MM.1S (cell line): Measurements from ENCODE around the gene SPG21.

Experiments
- DNase-seq: peaks from one replicate; pipeline ENCODE4 v3.0.0-alpha.2; 2015
- H2AFZ ChIP-seq: fragments of 300-600 bp; sonication (generic); 2 replicates; pipeline ENCODE4 v1.6.0; 2016; ENCODE audit warnings: antibody characterized with exemption, low read length
- H3F3A ChIP-seq: fragments of 300-600 bp; sonication (generic); 2 replicates; pipeline ENCODE4 v1.6.1; 2016; ENCODE audit warnings: mild to moderate bottlenecking, antibody characterized with exemption, low read length, moderate library complexity, mixed read lengths; ENCODE audit not compliant: insufficient read depth
- H3K27ac ChIP-seq: fragments of 300-600 bp; sonication (generic); 2 replicates; pipeline ENCODE4 v1.5.1; 2016; ENCODE audit warnings: mild to moderate bottlenecking, low read length
- H3K27me3 ChIP-seq: fragments of 300-600 bp; sonication (generic); replicated peaks from 2 replicates; pipeline ENCODE4 v1.6.0; 2016; ENCODE audit warnings: low read length; ENCODE audit not compliant: insufficient read depth
- H3K36me3 ChIP-seq: fragments of 300-600 bp; sonication (generic); replicated peaks from 2 replicates; pipeline ENCODE4 v1.6.1; 2016; ENCODE audit warnings: mild to moderate bottlenecking, low read length, mixed read lengths; ENCODE audit not compliant: insufficient read depth
- H3K4me1 ChIP-seq: fragments of 300-600 bp; sonication (generic); 2 replicates; pipeline ENCODE4 v1.6.1; 2016; ENCODE audit warnings: low read length, mixed read lengths
- H3K4me2 ChIP-seq: fragments of 300-600 bp; sonication (generic); 2 replicates; pipeline ENCODE4 v1.6.0; 2016; ENCODE audit warnings: low read depth, low read length
- H3K4me3 ChIP-seq: fragments of 300-600 bp; sonication (generic); 2 replicates; pipeline ENCODE4 v1.5.1; 2016; ENCODE audit warnings: low read length, mixed read lengths
- H3K79me2 ChIP-seq: fragments of 300-600 bp; sonication (generic); 2 replicates; pipeline ENCODE4 v1.6.1; 2016; ENCODE audit warnings: mixed run types, low read length, mixed read lengths
- H3K9ac ChIP-seq: fragments of 300-600 bp; sonication (generic); 2 replicates; pipeline ENCODE4 v1.6.1; 2016; ENCODE audit warnings: low read length, mixed read lengths
- H3K9me2 ChIP-seq: fragments of 300-600 bp; sonication (generic); replicated peaks from 2 replicates; pipeline ENCODE4 v1.6.1; 2016; ENCODE audit warnings: mild to moderate bottlenecking, low read length, mixed read lengths; ENCODE audit not compliant: insufficient read depth
- H3K9me3 ChIP-seq: fragments of 300-600 bp; sonication (generic); replicated peaks from 2 replicates; pipeline ENCODE4 v1.6.1; 2016; ENCODE audit warnings: mild to moderate bottlenecking, low read length, mixed read lengths; ENCODE audit not compliant: insufficient read depth
- H4K20me1 ChIP-seq: fragments of 300-600 bp; sonication (generic); 2 replicates; pipeline ENCODE4 v1.6.1; 2016; ENCODE audit warnings: mild to moderate bottlenecking, low read length, moderate library complexity, mixed read lengths; ENCODE audit not compliant: insufficient read depth
- EZH2 ChIP-seq: fragments of 300-600 bp; sonication (generic); optimal IDR thresholded peaks from 2 replicates; pipeline ENCODE3; 2017; ENCODE audit warnings: low read depth, mild to moderate bottlenecking, antibody characterized with exemption, low read length, mixed read lengths
- EZH2phosphoT487 ChIP-seq: fragments of 300-600 bp; sonication (generic); IDR thresholded peaks from 2 replicates; pipeline ENCODE4 v1.6.1; 2018; ENCODE audit warnings: antibody characterized with exemption, low read length
- TF ChIP-seq, protein P1 (sequence below): fragments of 300-600 bp; sonication (generic); IDR thresholded peaks from 2 replicates; pipeline ENCODE4 v1.5.1; 2016; ENCODE audit warnings: antibody characterized with exemption, low read length, mixed read lengths

Gene SPG21

DNA sequence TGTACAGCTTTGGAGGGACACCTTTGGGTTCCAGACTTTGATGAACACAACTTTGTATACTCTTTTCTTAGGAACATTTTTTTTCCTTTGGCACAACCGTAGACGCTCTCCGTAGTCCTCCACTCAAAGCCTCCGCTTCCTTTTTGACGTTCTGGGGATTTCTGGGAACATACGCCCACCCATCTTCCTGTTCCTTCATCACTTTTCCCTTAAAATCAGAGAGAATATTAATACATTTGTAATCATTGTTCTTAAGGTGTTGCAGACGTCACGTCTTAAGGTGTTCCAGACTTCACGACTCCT lies 405 bp upstream of the SPG21 start:
- H3K4me1 ChIP-seq: no peaks in the 10 kb centered on the region
- no peaks in the 10 kb centered on the region for H3K27me3 ChIP-seq
- no peaks in the 10 kb centered on the region for H4K20me1 ChIP-seq
- peak overlapping the region; percentile 88 for H2AFZ ChIP-seq
- no peaks in the 10 kb centered on the region for H3K9me2 ChIP-seq
- DNase-seq: no peak
- H3K4me3 ChIP-seq: peak overlapping the region; percentile 69
- H3K4me2 ChIP-seq: peak overlapping the region; percentile 57
- peaks cover 7% of the 10 kb centered on the region; the same call in 1 of the 2 replicates for H3F3A ChIP-seq
- H3K27ac ChIP-seq: peak overlapping the region; percentile 62; the same call in 1 of the 2 replicates
- peak overlapping the region; percentile 71; the same call in 1 of the 2 replicates for H3K9ac ChIP-seq
- H3K79me2 ChIP-seq: peaks cover 35% of the 10 kb centered on the region
- no peaks in the 10 kb centered on the region for H3K36me3 ChIP-seq
- H3K9me3 ChIP-seq: no peaks in the 10 kb centered on the region
- TF ChIP-seq EZH2 (no peak), EZH2phosphoT487 (no peak)
- TF ChIP-seq, protein P1, sequence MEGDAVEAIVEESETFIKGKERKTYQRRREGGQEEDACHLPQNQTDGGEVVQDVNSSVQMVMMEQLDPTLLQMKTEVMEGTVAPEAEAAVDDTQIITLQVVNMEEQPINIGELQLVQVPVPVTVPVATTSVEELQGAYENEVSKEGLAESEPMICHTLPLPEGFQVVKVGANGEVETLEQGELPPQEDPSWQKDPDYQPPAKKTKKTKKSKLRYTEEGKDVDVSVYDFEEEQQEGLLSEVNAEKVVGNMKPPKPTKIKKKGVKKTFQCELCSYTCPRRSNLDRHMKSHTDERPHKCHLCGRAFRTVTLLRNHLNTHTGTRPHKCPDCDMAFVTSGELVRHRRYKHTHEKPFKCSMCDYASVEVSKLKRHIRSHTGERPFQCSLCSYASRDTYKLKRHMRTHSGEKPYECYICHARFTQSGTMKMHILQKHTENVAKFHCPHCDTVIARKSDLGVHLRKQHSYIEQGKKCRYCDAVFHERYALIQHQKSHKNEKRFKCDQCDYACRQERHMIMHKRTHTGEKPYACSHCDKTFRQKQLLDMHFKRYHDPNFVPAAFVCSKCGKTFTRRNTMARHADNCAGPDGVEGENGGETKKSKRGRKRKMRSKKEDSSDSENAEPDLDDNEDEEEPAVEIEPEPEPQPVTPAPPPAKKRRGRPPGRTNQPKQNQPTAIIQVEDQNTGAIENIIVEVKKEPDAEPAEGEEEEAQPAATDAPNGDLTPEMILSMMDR: no peak

DNA sequence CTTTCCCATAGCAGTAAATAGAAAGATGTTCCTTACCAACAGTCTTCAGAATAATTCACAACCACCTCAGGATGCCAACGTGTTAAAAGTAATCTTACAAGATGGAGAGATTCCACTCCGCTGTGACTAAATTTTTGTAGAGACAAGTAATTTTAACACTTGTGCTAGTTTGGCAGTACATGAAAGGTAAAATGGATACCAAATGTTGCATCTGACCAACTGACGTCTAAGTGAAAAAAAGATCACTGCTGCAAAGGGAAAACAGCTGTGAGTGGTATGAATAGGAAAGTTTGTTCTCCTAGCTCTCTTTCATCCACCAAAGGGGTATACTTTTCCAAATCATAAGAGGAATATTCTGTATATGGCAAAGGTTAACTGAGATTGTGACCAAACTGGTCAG lies 2.6 kb downstream of the SPG21 start:
- no peaks in the 10 kb centered on the region for H3K9me3 ChIP-seq
- TF ChIP-seq, protein P1: no peak
- TF ChIP-seq EZH2phosphoT487 (no peak), EZH2 (no peak)
- H3K4me1 ChIP-seq: no peaks in the 10 kb centered on the region
- no peak overlapping the region for H2AFZ ChIP-seq
- H3K9ac ChIP-seq: no peak overlapping the region
- no peak overlapping the region for H3K4me2 ChIP-seq
- no peaks in the 10 kb centered on the region for H3K36me3 ChIP-seq
- no peaks in the 10 kb centered on the region for H4K20me1 ChIP-seq
- H3K4me3 ChIP-seq: no peak overlapping the region
- H3K27ac ChIP-seq: no peak overlapping the region
- no peak for DNase-seq
- H3K27me3 ChIP-seq: no peaks in the 10 kb centered on the region
- peaks cover 7% of the 10 kb centered on the region; the same call in 1 of the 2 replicates for H3F3A ChIP-seq
- peaks cover 42% of the 10 kb centered on the region for H3K79me2 ChIP-seq
- no peaks in the 10 kb centered on the region for H3K9me2 ChIP-seq

DNA sequence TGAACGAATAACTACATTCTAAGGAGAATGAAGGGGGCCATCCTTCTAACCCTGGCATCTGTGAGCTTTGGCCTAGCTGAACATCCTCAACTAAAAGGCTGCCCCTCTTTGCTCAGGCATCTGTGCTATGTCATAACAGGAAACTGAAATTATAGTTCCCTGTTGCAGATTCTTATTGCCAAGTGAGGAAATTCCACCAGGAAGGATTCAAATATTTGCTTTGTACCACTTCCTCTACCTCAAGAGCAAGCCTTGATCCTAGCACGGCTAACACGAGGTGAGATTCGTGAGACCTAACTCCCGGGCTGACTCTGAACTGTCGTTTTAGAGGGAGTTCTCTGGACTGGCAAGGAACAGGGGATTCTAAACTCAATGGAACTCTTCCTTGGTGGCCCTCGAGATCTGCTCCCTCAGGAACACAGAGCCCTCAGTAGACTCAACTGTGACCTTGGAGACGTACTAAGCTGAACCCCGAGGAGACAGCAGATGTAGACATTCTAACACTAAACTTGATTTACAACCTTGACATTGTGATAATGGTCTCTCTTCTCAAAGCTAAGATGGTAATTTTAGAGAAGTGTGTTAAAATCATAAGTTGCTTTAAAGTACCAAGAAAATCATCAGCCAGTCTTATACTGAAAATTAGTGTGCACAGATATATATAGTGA lies 4.2 kb downstream of the SPG21 start:
- DNase-seq: no peak
- TF ChIP-seq EZH2: no peak
- TF ChIP-seq EZH2phosphoT487: no peak
- TF ChIP-seq, protein P1: no peak
- H3K4me2 ChIP-seq: no peak overlapping the region
- no peaks in the 10 kb centered on the region for H3K4me1 ChIP-seq
- H3F3A ChIP-seq: peaks cover 7% of the 10 kb centered on the region; the same call in 1 of the 2 replicates
- H3K36me3 ChIP-seq: no peaks in the 10 kb centered on the region
- H3K27ac ChIP-seq: no peak overlapping the region
- H2AFZ ChIP-seq: no peak overlapping the region
- no peaks in the 10 kb centered on the region for H4K20me1 ChIP-seq
- H3K9me3 ChIP-seq: no peaks in the 10 kb centered on the region
- no peak overlapping the region for H3K9ac ChIP-seq
- H3K9me2 ChIP-seq: no peaks in the 10 kb centered on the region
- H3K27me3 ChIP-seq: no peaks in the 10 kb centered on the region
- H3K79me2 ChIP-seq: peaks cover 42% of the 10 kb centered on the region
- H3K4me3 ChIP-seq: no peak overlapping the region
